GM12865 (cell line): ENCODE results near the gene ETV2.
"Not testable (repeated sequence)": the region's sequence is repeated elsewhere in the genome, so short reads cannot be mapped to it uniquely, and the experiment has no call there.

Experiments
- DNase-seq: peaks from one replicate; pipeline ENCODE4 v3.0.0; 2010; ENCODE audit warnings: low read depth
- H3K4me3 ChIP-seq: 2 replicates; pipeline ENCODE4 v1.5.1; 2011; ENCODE audit warnings: mild to moderate bottlenecking, low read depth, low read length, control low read depth
- TF ChIP-seq, protein P1 (sequence below): IDR thresholded peaks from 2 replicates; pipeline ENCODE4 v1.5.1; 2011; ENCODE audit warnings: low read length, control low read depth, low read depth, inconsistent platforms; ENCODE audit not compliant: insufficient read depth; ENCODE audit errors: missing control alignments

ETV2 gene, protein sequence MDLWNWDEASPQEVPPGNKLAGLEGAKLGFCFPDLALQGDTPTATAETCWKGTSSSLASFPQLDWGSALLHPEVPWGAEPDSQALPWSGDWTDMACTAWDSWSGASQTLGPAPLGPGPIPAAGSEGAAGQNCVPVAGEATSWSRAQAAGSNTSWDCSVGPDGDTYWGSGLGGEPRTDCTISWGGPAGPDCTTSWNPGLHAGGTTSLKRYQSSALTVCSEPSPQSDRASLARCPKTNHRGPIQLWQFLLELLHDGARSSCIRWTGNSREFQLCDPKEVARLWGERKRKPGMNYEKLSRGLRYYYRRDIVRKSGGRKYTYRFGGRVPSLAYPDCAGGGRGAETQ

DNA sequence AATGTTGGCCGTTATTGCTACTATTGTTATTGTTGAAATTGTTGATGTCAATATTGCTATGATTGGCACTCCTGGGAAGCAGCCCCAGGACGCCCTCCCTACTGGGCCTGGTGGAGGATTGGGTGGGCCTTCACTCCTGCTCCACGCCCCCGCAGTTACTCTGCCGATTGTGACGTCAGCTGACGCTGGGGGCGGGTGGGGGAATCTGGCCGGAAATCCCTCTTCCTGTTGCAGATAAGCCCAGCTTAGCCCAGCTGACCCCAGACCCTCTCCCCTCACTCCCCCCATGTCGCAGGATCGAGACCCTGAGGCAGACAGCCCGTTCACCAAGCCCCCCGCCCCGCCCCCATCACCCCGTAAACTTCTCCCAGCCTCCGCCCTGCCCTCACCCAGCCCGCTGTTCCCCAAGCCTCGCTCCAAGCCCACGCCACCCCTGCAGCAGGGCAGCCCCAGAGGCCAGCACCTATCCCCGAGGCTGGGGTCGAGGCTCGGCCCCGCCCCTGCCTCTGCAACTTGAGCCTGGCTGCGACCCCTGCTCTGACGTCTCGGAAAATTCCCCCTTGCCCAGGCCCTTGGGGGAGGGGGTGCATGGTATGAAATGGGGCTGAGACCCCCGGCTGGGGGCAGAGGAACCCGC is at the start of gene ETV2:
ETV2 (plus strand) TSS at position 231 of the 637 bp plus-strand sequence. CDS start 716 bp downstream, outside the sequence.
- peak; percentile 45 for DNase-seq
- TF ChIP-seq, protein P1, sequence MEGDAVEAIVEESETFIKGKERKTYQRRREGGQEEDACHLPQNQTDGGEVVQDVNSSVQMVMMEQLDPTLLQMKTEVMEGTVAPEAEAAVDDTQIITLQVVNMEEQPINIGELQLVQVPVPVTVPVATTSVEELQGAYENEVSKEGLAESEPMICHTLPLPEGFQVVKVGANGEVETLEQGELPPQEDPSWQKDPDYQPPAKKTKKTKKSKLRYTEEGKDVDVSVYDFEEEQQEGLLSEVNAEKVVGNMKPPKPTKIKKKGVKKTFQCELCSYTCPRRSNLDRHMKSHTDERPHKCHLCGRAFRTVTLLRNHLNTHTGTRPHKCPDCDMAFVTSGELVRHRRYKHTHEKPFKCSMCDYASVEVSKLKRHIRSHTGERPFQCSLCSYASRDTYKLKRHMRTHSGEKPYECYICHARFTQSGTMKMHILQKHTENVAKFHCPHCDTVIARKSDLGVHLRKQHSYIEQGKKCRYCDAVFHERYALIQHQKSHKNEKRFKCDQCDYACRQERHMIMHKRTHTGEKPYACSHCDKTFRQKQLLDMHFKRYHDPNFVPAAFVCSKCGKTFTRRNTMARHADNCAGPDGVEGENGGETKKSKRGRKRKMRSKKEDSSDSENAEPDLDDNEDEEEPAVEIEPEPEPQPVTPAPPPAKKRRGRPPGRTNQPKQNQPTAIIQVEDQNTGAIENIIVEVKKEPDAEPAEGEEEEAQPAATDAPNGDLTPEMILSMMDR: no peak
- H3K4me3 ChIP-seq: peak within 1 kb of the TSS; percentile 25

DNA sequence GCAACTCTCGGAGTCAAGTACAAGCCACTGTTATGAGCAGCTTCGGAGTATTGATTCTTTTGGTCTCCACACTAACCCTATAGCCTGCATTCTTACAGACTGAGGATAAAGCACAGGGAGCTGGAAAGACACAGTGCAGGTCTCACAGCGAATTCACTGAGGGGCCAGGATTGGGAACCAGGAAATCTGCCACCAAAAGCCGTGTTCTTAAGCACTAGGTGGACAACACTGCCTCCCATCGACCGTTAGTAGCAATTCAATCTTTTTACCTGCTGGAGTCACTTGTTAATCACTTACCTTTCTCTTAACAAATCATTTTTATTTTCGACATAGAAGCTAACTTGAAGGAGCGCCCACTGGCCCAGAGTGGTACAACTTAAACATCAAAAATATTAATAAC is 49.3 kb upstream of the ETV2 start:
- TF ChIP-seq, protein P1: peak; percentile 68
- no peak overlapping the region for H3K4me3 ChIP-seq
- peak; percentile 76 for DNase-seq

DNA sequence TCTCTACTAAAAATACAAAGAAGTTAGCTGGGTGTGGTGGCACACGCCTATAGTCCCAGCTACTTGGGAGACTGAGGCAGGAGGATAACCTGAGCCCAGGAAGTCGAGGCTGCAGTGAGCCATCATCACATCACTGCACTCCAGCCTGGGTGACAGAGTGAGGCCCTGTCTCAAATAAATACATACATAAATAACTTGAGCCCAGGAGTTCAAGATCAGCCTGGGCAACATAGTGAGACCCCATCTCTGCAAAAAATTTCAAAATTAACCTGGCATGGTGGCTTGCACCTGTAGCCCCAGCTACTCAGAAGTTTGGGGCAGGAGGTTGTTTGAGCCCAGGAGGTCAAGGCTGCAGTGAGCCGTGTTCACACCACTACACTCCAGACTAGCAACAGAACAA is 46.5 kb upstream of the ETV2 start:
- not testable (repeated sequence) for DNase-seq, H3K4me3 ChIP-seq

DNA sequence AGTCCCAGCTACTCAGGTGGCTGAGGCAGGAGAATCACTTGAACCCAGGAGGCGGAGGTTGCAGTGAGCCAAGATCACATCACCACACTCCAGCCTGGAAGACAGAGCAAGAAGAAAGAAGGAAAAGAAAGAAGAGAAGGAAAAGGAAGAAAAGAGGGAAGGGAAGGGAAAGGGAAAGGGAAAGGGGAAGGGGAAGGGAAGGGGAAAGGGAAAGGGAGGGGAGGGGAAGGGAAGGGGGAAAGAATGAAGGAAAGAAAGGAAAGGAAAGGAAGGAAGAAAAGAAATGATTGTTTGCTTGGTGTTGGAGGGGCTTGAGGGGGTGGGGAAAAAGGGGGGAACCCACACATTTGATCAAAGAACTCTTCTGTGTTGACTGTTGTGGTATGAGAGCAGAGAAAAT is 45.6 kb upstream of the ETV2 start:
- TF ChIP-seq, protein P1: no peak
- no peak overlapping the region for H3K4me3 ChIP-seq
- DNase-seq: no peak

DNA sequence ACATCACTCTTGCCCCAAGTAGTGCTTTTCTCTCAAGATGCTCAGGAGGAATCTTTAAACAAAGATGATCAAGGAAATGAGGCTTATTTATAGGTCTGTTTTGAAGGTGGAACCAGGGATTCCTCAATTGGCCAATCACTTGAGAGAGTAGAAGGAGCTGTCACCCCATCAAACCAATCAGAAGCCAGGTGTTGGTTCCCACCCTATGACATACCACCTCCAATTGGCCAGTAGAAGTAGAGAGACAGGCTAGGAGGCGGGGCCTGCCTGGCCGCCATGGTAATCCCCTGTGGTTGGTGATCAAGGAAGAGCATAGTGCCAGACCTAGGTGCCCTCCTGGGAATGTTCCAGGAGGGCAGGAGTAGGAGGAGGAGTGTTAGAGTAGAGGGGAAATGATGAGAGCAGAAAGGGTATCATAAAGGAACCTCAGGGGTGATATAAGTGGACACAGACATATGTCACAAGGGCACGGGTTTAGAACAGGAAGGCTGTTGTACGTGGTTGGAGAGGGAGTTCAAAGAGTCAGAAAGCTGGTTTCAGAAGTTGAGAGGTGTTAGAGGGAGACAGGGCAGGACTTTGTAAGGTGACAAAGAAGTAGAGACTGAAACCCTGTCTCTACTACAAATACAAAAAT is 45.1 kb upstream of the ETV2 start:
- TF ChIP-seq, protein P1: no peak
- DNase-seq: peak; percentile 87

DNA sequence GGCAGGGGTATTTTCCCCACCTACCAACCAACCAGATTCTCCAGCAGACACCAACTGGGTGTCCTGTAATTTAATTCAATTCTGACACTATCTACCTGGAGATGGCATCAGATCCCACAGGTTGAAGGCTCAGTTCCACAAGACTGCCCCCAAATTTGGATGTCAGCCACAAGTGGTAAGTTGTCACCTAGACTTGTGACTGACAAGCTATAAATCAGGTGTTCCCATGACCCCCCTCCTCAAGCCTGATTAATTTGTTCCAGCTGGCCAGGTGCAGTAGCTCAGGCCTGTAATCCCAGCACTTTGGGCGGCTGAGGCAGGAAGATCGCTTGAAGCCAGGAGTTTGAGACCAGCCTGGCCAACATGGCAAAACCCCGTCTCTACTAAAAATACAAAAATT is 39.6 kb upstream of the ETV2 start:
- no peak for DNase-seq
- TF ChIP-seq, protein P1: no peak

More for the DNA sequence above, 45.1 kb upstream of the ETV2 start:
- no peak overlapping the region for H3K4me3 ChIP-seq

DNA sequence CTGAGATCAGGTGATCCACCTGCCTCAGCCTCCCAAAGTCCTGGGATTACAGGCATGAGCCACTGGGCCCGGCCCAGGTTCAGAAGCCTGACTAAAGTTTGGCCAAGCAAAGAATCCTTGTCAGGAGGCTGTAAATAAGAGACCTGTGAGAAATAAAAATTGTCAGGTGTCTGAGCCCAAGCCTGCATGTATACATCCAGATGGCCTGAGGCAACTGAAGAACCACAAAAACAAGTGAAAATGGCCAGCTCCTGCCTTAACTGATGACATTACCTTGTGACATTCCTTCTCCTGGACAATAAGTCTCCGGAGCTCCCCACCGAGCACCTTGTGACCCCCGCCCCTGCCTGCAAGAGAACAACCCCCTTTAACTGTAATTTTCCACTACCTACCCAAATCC is 37.1 kb upstream of the ETV2 start:
- not testable (repeated sequence) for DNase-seq, H3K4me3 ChIP-seq

More for the DNA sequence above, 39.6 kb upstream of the ETV2 start:
- no peak overlapping the region for H3K4me3 ChIP-seq

DNA sequence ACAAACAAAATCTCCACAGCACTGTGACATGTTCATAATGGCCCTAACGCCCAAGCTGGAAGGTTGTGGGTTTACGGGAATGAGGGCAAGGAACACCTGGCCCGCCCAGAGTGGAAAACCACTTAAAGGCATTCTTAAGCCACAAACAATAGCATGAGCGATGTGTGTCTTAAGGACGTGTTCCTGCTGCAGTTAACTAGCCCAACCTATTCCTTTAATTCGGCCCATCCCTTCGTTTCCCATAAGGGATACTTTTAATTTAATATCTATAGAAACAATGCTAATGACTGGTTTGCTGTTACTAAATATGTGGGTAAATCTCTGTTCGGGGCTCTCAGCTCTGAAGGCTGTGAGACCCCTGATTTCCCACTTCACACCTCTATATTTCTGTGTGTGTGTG is 34.4 kb upstream of the ETV2 start:
- not testable (repeated sequence) for H3K4me3 ChIP-seq, DNase-seq
